ENCODE measurements around the gene EAF1. TPM values are rescaled to one million over a fixed set of nuclear protein-coding genes. Genes with fewer than 3 reads are reported as not detected.

The EAF1 gene
- polyA plus RNA-seq, 1 donor from 2014 or later, result 45.4 TPM

DNA sequence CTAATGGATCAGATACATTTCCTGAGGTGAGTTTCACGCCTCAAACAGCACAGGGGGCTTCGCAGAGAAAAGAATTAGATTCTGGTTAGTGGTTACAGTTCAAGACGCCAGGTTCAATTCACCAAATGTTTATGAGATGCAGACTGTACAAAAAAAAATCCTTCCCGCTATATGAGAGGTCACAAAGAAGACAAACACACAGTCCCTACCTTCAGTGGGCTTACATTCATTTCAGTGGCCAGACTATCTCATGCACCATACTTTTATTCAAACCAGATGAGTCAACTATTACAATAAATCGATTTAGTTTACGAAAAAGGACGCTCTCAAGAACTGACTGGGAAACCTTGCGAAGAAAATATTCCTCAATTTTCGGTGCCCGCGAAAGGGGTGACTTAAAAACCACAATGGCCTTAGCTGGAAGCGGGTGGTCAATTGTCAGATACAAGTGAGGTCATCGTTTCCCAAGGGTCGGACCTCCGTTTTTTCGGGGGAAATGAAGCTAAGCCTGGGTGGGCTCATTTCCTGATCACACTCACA, 749 bp upstream of the EAF1 start:
- H3K9ac ChIP-seq (ENCODE audit: low read length), result peak overlapping the region; percentile 93
- H3K27ac ChIP-seq (ENCODE audit: low read length), result peak overlapping the region; percentile 90
- peak overlapping the region; percentile 88 for H2AFZ ChIP-seq (ENCODE audit: low read depth, low read length)
- H4K20me1 ChIP-seq (ENCODE audit: insufficient read depth), result no peaks in the 10 kb centered on the region
- H3K9me2 ChIP-seq (ENCODE audit: insufficient read depth, low read length), result no peaks in the 10 kb centered on the region
- H3K4me2 ChIP-seq (ENCODE audit: low read length), result peak overlapping the region; percentile 77
- peak overlapping the region; percentile 81 for H3K4me3 ChIP-seq (ENCODE audit: low read length)
- H3F3A ChIP-seq (ENCODE audit: insufficient read depth, low read length, poor library complexity, severe bottlenecking), result no peaks in the 10 kb centered on the region
- H3K36me3 ChIP-seq (ENCODE audit: insufficient read depth, low read length), result no peaks in the 10 kb centered on the region
- H3K79me2 ChIP-seq (replicated peaks; ENCODE audit: insufficient read depth, low read length), result peaks cover 48% of the 10 kb centered on the region
- H3K9me3 ChIP-seq (ENCODE audit: low read length), result no peaks in the 10 kb centered on the region
- H3K27me3 ChIP-seq (ENCODE audit: insufficient read depth, low read depth, low read length), result no peaks in the 10 kb centered on the region
- TF ChIP-seq POLR2AphosphoS5 (IDR thresholded peaks at IDR 0.05), result no peak

DNA sequence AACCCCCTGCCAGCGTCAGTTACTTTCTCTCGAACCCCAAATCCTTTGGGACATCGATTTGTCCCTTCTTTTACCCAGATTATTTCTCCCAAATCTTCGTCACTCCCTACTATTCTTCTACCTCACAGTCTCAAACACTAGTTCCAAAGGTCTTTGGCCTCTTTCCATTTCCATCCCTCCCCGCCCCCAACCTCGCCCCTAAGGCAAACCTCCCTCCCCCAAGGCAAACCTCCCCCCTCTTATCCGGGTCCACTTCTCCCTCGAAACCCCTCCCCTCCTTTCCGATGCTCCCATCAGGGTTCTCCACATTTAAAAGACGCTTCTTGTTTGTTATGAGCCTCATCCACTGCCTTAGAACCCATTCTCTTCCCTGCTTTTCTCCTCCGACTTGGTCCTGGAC, 583 bp downstream of the EAF1 start:
- Histone ChIP-seq H3K4me3 (ENCODE audit: low read length) (peak overlapping the region; percentile 81), H3K9me2 (ENCODE audit: insufficient read depth, low read length) (no peaks in the 10 kb centered on the region), H3F3A (ENCODE audit: insufficient read depth, low read length, poor library complexity, severe bottlenecking) (no peaks in the 10 kb centered on the region), H3K27ac (ENCODE audit: low read length) (peak overlapping the region; percentile 90), H2AFZ (ENCODE audit: low read depth, low read length) (peak overlapping the region; percentile 88), H3K9ac (ENCODE audit: low read length) (peak overlapping the region; percentile 93), H4K20me1 (ENCODE audit: insufficient read depth) (no peaks in the 10 kb centered on the region), H3K4me2 (ENCODE audit: low read length) (peak overlapping the region; percentile 79), H3K79me2 (replicated peaks; ENCODE audit: insufficient read depth, low read length) (peaks cover 48% of the 10 kb centered on the region), H3K9me3 (ENCODE audit: low read length) (no peaks in the 10 kb centered on the region), H3K27me3 (ENCODE audit: insufficient read depth, low read depth, low read length) (no peaks in the 10 kb centered on the region), H3K36me3 (ENCODE audit: insufficient read depth, low read length) (no peaks in the 10 kb centered on the region)
- TF ChIP-seq MXI1 (conservative IDR thresholded peaks at IDR 0.05; ENCODE audit: poor library complexity, severe bottlenecking) (no peak), SMC3 (conservative IDR thresholded peaks at IDR 0.05; ENCODE audit: poor library complexity) (no peak), EP300 (conservative IDR thresholded peaks at IDR 0.05; ENCODE audit: poor library complexity, severe bottlenecking) (no peak), EZH2 (IDR thresholded peaks at IDR 0.05; ENCODE audit: borderline replicate concordance, insufficient read depth, low read length, poor library complexity, severe bottlenecking) (no peak), TAF1 (IDR thresholded peaks at IDR 0.05; ENCODE audit: low read depth) (no peak)

DNA sequence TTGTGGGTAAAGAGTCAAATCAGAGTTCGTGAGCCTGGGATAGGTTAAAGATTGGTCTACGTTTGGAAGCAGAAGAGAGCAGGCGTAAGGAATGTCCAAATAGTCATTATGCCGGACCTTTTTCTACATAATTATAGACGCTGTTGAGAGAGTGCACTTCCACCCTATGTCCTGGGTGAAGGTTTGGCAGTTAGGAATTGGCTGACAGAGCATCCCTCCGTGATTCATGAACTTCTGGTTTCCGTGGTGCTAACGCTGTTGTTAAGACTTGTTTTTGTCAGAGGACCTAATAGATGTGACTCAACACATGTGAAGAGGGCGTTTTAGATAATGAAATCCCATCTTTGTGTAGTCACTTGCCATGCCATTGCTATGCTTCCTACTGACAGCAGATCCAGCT, 1.1 kb downstream of the EAF1 start:
- H3K4me2 ChIP-seq (ENCODE audit: low read length), result peak overlapping the region; percentile 79
- no peaks in the 10 kb centered on the region for H3K27me3 ChIP-seq (ENCODE audit: insufficient read depth, low read depth, low read length)
- H4K20me1 ChIP-seq (ENCODE audit: insufficient read depth), result no peaks in the 10 kb centered on the region
- peaks cover 48% of the 10 kb centered on the region for H3K79me2 ChIP-seq (replicated peaks; ENCODE audit: insufficient read depth, low read length)
- TF ChIP-seq SMC3 (conservative IDR thresholded peaks at IDR 0.05; ENCODE audit: poor library complexity), result no peak
- TF ChIP-seq MXI1 (conservative IDR thresholded peaks at IDR 0.05; ENCODE audit: poor library complexity, severe bottlenecking), result no peak
- TF ChIP-seq, protein P1, sequence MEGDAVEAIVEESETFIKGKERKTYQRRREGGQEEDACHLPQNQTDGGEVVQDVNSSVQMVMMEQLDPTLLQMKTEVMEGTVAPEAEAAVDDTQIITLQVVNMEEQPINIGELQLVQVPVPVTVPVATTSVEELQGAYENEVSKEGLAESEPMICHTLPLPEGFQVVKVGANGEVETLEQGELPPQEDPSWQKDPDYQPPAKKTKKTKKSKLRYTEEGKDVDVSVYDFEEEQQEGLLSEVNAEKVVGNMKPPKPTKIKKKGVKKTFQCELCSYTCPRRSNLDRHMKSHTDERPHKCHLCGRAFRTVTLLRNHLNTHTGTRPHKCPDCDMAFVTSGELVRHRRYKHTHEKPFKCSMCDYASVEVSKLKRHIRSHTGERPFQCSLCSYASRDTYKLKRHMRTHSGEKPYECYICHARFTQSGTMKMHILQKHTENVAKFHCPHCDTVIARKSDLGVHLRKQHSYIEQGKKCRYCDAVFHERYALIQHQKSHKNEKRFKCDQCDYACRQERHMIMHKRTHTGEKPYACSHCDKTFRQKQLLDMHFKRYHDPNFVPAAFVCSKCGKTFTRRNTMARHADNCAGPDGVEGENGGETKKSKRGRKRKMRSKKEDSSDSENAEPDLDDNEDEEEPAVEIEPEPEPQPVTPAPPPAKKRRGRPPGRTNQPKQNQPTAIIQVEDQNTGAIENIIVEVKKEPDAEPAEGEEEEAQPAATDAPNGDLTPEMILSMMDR (IDR thresholded peaks at IDR 0.05; ENCODE audit: poor library complexity, severe bottlenecking), result no peak
- no peak for TF ChIP-seq RAD21 (conservative IDR thresholded peaks at IDR 0.05)
- TF ChIP-seq EZH2 (IDR thresholded peaks at IDR 0.05; ENCODE audit: borderline replicate concordance, insufficient read depth, low read length, poor library complexity, severe bottlenecking), result no peak
- TF ChIP-seq POLR2AphosphoS5 (IDR thresholded peaks at IDR 0.05), result no peak
- no peak for TF ChIP-seq EP300 (conservative IDR thresholded peaks at IDR 0.05; ENCODE audit: poor library complexity, severe bottlenecking)
- TF ChIP-seq, protein P2, sequence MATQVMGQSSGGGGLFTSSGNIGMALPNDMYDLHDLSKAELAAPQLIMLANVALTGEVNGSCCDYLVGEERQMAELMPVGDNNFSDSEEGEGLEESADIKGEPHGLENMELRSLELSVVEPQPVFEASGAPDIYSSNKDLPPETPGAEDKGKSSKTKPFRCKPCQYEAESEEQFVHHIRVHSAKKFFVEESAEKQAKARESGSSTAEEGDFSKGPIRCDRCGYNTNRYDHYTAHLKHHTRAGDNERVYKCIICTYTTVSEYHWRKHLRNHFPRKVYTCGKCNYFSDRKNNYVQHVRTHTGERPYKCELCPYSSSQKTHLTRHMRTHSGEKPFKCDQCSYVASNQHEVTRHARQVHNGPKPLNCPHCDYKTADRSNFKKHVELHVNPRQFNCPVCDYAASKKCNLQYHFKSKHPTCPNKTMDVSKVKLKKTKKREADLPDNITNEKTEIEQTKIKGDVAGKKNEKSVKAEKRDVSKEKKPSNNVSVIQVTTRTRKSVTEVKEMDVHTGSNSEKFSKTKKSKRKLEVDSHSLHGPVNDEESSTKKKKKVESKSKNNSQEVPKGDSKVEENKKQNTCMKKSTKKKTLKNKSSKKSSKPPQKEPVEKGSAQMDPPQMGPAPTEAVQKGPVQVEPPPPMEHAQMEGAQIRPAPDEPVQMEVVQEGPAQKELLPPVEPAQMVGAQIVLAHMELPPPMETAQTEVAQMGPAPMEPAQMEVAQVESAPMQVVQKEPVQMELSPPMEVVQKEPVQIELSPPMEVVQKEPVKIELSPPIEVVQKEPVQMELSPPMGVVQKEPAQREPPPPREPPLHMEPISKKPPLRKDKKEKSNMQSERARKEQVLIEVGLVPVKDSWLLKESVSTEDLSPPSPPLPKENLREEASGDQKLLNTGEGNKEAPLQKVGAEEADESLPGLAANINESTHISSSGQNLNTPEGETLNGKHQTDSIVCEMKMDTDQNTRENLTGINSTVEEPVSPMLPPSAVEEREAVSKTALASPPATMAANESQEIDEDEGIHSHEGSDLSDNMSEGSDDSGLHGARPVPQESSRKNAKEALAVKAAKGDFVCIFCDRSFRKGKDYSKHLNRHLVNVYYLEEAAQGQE (IDR thresholded peaks at IDR 0.05; ENCODE audit: borderline replicate concordance), result no peak
- no peak for TF ChIP-seq TAF1 (IDR thresholded peaks at IDR 0.05; ENCODE audit: low read depth)
- no peak overlapping the region for H2AFZ ChIP-seq (ENCODE audit: low read depth, low read length)
- peak overlapping the region; percentile 93 for H3K9ac ChIP-seq (ENCODE audit: low read length)
- peak overlapping the region; percentile 81 for H3K4me3 ChIP-seq (ENCODE audit: low read length)
- no peaks in the 10 kb centered on the region for H3K9me3 ChIP-seq (ENCODE audit: low read length)
- peaks cover 4% of the 10 kb centered on the region for H3K36me3 ChIP-seq (ENCODE audit: insufficient read depth, low read length)
- H3F3A ChIP-seq (ENCODE audit: insufficient read depth, low read length, poor library complexity, severe bottlenecking), result no peaks in the 10 kb centered on the region
- H3K27ac ChIP-seq (ENCODE audit: low read length), result no peak overlapping the region
- no peaks in the 10 kb centered on the region for H3K9me2 ChIP-seq (ENCODE audit: insufficient read depth, low read length)
